KOPT-K1 (cell line): Measurements from ENCODE around the gene IRS1.

Experiments used
- H3K27ac ChIP-seq: fragments of 200-600 bp; sonication (generic); 2 replicates; pipeline ENCODE4 v1.5.1; 2016; ENCODE audit warnings: antibody characterized with exemption, mild to moderate bottlenecking, low read depth, low read length; ENCODE audit not compliant: poor library complexity, severe bottlenecking
- H3K36me3 ChIP-seq: fragments of 200-600 bp; sonication (generic); 2 replicates; pipeline ENCODE4 v1.5.1; 2017; ENCODE audit warnings: antibody characterized with exemption, mild to moderate bottlenecking, low read length, moderate library complexity; ENCODE audit not compliant: insufficient read depth
- H3K9me3 ChIP-seq: fragments of 200-600 bp; sonication (generic); 2 replicates; pipeline ENCODE4 v1.5.1; 2017; ENCODE audit warnings: antibody characterized with exemption, low read length, mild to moderate bottlenecking; ENCODE audit not compliant: insufficient read depth, poor library complexity, severe bottlenecking

The IRS1 gene

DNA sequence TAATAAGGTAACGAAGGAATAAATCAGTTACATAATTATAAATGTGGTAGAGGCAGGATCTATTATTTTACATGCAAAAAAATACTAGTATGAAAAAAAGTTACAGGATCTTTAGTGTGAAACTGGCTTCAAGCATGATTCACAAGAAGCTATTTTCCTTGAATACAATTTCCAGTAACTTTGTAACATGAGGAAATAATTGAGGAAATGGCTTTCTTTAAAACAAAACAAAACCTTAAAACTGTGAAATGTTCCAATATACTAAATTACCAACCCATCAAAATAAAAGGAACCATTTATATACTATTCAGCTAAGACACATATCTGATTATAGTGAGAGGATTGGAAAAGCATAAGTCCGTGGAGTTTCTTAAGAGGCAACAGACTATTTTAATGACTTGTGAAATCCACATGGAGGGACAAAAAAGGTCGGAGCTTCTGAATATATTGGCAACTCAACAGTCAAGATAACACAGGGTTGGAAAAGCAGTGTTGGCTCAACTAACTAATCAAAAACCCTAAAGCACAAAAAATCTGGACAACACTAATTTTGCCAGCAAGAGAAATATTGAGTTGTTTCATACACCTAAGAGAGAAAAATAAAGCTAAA lies 10.6 kb downstream of the IRS1 start:
- Histone ChIP-seq H3K36me3 (no peaks in the 10 kb centered on the region), H3K27ac (no peak overlapping the region), H3K9me3 (no peaks in the 10 kb centered on the region)

DNA sequence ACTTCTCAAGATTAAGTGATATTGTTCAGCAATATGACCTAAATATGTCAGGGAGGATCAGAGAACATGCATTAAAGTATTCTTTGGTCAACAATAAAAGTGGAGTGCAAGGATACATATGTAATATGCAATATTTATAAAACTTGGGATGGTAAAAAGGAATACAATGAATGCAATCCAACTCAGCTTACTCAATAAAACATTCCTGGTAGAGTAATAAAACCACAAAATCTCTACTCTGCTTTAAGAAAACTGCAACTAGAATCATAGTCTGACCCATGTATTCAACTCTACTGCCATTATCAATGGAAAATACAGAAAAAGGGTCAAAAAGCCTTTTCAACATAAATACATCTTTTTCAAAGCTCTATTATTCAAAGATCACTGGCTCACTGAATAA lies 11.6 kb downstream of the IRS1 start:
- H3K27ac ChIP-seq: no peak overlapping the region
- H3K36me3 ChIP-seq: no peaks in the 10 kb centered on the region

DNA sequence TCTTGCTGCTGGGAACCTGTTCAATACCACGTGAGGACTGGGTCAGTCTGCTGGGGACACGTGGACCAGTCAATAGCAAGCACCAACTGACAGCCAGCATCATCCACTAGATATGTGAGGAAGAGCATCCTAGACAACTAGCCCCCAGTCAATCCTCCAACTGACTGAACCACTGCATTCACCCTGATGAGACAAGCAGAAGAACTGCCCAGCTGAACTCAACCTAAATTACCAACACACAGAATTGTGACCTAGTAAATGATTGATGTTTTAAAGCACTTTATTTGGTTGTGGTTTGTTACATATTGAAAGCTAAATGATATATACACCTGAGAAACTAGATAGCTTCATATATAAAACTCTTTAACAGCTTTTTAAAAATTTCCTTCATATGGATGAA lies 15.7 kb downstream of the IRS1 start:
- Histone ChIP-seq H3K27ac (no peak overlapping the region), H3K9me3 (no peaks in the 10 kb centered on the region), H3K36me3 (no peaks in the 10 kb centered on the region)

More for the DNA sequence above, 11.6 kb downstream of the IRS1 start:
- no peaks in the 10 kb centered on the region for H3K9me3 ChIP-seq

DNA sequence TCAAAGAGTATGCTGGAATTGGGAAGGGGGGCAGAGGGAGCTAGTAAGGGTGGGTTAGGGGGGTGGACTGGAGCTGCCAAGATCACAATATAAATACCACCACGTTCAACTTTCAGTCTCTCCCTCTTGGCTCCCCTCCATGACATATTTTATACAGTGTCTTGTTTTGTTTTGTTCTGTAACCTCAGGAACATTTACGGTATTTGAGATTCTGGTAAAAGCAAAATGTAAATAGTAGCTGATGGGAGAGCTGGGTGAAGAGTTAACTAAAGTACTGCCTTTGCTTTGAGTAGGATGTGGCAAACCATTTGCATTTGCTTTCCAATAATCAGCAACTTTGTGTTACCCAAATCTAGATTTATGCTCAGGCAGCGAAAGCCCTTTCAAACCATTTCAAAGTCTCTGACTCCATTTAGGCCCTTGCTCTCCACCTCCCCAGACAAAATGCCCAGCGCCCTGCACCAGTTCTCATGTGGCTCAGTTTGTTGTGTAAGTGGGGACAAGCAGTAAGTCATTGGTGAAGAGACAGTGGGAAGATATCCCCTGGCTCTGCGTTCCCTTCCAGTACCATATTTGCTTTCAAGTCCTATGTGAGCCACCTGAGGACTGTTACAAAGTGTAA lies 17.4 kb downstream of the IRS1 start:
- no peaks in the 10 kb centered on the region for H3K36me3 ChIP-seq
- H3K27ac ChIP-seq: no peak overlapping the region
- no peaks in the 10 kb centered on the region for H3K9me3 ChIP-seq

DNA sequence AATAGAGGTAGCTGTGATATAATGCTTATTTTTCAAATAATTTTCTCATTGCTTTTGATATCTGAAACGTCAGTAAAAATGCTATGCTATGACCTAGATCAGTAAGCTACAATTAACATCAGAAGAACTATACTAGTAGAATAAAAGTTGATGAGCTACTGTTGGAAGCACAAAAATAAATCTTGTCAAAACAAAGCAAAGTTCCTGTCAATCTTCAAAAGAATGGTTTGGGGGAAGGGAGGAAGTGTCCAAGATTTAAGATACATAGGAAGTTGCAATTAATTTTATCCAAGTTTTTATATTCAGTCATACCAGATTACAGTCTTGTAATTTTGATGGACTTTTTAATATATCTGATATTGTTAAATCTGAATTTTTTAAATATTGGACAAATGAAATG lies 19.2 kb downstream of the IRS1 start:
- Histone ChIP-seq H3K27ac (no peak overlapping the region), H3K36me3 (no peaks in the 10 kb centered on the region), H3K9me3 (no peaks in the 10 kb centered on the region)

DNA sequence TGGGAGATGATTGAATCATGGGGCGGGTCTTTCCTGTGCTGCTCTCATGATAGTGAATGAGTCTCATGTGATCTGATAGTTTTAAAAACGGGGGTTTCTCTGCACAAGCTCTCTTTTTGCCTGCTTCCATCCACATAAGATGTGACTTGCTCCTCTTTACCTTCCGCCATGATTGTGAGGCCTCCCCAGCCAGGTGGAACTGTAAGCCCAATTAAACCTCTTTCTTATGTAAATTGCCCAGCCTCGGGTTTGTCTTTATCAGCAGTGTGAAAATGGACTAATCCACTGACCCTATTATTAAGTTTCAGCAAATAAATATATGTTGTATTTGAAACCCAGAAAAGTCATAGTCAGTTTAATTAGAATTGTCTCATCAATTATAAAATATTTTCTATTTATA lies 22.0 kb downstream of the IRS1 start:
- H3K9me3 ChIP-seq: peaks cover 4% of the 10 kb centered on the region
- no peaks in the 10 kb centered on the region for H3K36me3 ChIP-seq
- H3K27ac ChIP-seq: no peak overlapping the region

DNA sequence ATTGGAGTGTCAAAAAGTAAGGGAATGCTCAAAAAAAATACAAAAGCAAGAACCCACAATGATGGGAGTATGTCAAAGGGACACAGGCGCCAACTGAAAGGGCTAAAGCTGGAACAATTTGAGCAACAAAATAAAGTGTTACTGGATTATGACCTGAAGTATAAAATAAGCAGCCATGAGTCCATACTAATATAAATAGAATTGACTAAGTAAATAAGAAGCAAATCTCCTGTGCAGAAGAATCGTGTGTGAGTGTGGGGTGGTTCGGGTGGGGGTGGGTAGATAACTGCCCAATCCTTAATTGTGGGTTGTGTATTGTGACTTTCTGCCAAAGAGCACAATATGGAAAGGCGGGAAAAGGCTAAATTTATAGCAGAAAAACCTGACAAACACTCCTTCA lies 23.5 kb downstream of the IRS1 start:
- Histone ChIP-seq H3K36me3 (no peaks in the 10 kb centered on the region), H3K9me3 (peaks cover 4% of the 10 kb centered on the region), H3K27ac (no peak overlapping the region)

DNA sequence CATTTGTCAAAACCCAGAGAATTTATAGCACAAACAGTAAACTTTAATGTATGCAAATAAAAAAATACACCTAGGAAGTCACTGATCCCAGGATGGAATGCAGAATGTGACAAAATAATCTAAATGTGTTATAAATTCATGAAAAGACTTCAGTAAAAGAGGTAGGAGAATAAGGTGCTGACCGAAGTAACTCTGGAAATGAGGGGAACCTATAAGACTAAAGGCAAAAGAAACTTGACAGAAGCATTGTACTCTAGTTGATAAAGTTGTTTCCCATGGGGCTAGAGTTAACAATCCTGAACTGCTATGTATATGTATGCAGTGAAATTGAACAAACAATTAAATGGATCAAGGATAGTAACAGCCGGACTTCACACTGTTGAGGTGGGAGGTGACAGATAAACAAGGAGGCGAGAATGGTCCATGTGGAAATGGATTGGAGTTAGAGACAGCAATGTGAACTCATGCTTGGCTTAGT lies 24.5 kb downstream of the IRS1 start:
- Histone ChIP-seq H3K36me3 (no peaks in the 10 kb centered on the region), H3K27ac (no peak overlapping the region), H3K9me3 (peaks cover 4% of the 10 kb centered on the region)

DNA sequence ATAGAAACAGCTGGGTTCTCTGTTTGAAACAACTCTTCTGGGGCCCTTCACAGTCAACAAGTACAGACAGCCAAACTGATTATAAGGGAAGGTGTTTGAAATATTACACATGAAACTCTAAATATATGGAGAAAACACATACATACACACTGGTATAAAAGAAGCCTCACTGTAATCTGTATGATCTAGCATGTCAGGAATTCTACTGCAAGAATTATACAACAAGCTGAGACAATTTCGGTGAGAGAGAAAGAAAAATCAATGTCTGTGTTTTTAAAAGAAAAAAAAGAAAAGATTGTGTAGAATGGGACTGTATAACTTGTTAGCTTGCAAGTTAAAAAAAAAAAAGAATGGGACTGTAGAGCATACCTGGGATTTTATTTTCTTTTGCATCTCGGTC lies 26.3 kb downstream of the IRS1 start:
- H3K27ac ChIP-seq: no peak overlapping the region
- no peaks in the 10 kb centered on the region for H3K36me3 ChIP-seq
- peaks cover 4% of the 10 kb centered on the region for H3K9me3 ChIP-seq

DNA sequence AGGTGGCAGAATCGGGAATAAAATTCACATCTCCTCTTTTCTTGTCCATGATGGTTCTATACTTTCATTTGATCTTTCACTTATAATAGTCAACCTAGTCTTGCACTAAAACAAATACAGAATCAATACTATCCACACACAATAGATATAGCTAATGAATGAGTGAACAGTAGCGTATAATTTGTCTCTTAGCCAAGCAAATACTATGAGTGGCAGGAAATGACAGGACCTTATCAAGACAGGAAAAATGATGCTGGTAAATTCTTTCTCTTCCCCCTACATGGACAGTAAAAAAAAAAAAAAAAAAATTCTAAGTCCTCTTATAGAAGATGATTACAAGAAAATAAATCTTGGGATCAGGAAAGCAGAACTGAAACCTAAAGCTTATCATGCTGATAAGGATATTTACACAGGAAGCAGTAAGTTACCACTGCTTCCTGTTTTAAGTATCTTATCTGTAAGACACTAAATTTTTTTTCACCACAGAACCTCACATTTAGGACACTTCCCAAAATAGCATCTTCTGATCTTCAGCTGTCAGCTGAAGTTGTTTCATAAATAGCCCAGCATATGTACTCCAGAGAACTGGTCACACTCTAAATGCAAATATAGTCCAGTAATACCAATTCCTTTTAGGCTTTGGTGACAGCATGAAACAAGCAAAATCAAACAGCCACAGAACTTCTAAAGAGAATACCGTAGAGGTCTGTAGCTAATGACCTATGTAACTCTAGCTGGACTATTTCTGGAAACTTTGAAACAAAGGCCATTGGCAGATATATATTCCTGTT lies 27.0 kb downstream of the IRS1 start:
- H3K27ac ChIP-seq: no peak overlapping the region

DNA sequence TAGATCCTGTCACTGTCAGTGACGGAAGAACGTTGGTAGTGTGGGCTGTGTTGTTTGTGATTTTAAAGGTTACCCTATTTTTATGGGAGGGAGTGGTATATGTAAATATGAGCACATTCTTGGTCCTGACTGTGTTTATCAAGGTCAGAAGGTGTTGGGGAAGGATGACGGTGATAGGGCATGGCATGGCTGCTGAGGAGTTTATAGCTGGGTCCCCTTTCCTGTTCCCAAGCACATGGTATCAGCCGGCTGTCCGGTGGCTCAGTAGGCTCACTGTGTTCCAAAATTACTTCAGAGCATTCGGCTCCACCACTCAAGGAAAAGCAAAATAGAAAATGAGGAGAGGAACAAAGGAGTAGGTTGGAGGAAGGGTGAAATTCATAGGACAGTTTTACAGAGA lies 28.6 kb downstream of the IRS1 start:
- H3K36me3 ChIP-seq: no peaks in the 10 kb centered on the region
- no peak overlapping the region for H3K27ac ChIP-seq
- H3K9me3 ChIP-seq: peaks cover 4% of the 10 kb centered on the region

More for the DNA sequence above, 27.0 kb downstream of the IRS1 start:
- Histone ChIP-seq H3K36me3 (no peaks in the 10 kb centered on the region), H3K9me3 (peaks cover 4% of the 10 kb centered on the region)

DNA sequence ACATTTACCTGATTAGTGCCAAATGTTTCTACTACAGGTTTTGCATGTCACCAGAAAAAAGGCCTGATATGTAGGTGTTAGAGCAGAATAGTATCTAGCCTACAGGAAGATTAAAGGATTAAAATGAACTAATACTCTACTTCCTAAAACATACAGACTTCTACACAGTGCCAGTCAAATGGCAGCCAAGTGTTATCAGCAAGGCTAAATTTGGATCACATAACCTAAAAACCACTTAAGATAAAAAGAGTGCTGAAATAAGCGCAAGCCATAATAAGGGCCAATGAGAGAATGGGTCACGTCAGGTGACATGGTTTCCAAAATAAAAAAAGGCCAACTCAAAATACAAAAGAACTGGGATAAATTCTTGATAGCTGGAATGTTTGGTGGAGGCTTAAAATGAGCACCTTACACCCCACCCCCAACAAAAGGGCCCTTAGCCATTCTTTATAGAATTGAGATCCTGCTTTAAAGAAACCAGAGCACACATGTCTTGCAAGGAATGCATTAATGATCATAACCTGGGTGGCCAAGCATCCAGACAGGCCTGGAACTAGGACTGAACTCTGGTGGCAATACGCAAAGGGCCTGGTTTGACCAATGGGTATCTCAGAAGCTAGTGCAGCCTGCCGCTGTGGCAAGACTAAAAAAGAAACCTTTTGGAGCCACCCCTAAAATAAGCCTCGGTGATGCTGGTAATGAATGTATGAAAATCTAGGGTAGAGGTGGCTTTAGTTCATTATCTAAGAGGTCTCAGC lies 32.4 kb downstream of the IRS1 start:
- no peaks in the 10 kb centered on the region for H3K9me3 ChIP-seq
- H3K36me3 ChIP-seq: no peaks in the 10 kb centered on the region
- no peak overlapping the region for H3K27ac ChIP-seq

DNA sequence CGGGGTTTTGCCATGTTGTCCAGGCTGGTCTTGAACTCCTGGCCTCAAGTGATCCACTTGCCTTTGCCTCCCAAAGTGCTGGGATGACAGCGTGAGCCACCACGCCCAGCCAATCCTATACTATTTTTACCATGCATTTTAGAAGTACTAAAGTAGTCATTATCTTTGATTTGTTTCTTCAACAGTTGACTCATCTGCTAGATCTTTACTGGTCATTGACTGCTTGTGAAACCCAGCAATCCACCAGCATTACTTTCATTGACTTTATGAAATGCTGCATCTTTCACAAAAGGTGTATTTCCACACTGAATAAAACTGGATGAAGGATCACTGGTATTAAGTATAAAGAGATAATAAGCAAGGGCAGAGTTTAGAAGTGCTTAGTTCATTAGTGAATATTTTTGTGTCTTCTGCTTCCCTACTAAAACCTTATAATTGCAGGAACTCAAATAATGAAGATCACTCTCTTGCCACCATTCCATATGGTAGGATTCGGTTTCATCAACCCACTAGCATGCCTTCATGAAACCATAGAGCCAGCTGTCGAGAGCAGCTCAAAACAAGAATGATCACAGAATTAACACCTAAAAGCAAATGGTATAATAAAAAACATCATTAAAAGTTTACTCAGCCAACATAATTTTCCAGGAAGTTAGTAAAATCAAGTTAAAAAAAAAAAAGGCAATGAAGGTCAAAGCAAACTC lies 33.1 kb downstream of the IRS1 start:
- Histone ChIP-seq H3K27ac (no peak overlapping the region), H3K9me3 (no peaks in the 10 kb centered on the region), H3K36me3 (no peaks in the 10 kb centered on the region)

DNA sequence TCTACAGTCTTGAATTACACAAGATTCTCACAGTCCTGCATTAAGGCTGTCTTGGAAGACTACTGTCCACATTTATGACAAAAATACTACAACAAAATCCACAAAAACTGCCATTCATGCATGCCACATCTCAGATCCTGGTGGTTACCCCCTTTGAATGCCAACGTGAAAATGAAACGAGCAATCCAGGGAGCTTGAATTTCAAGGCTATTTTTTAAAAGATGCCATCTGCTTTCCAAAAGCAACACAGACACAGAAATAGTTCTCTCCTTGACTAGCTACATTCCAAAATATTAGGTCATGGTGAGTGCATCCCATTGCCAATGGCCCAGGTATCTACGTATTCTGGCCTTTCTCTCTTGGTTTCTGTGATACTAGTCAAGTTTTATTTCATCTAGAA lies 36.3 kb downstream of the IRS1 start:
- H3K27ac ChIP-seq: no peak overlapping the region
- H3K36me3 ChIP-seq: no peaks in the 10 kb centered on the region
- H3K9me3 ChIP-seq: no peaks in the 10 kb centered on the region
